Central memory CD4-positive, alpha-beta T cell (primary cell): ENCODE measurements around the gene UMOD.
"Not testable (repeated sequence)": the region's sequence is repeated elsewhere in the genome, so short reads cannot be mapped to it uniquely, and the experiment has no call there.

ENCODE experiments used
- DNase-seq: peaks from one replicate; pipeline ENCODE4 v3.0.0; 2022

UMOD gene

GRCh38 chr16:20320178-20320577 is 32.3 kb downstream of the UMOD start:
- no peak for DNase-seq

DNA sequence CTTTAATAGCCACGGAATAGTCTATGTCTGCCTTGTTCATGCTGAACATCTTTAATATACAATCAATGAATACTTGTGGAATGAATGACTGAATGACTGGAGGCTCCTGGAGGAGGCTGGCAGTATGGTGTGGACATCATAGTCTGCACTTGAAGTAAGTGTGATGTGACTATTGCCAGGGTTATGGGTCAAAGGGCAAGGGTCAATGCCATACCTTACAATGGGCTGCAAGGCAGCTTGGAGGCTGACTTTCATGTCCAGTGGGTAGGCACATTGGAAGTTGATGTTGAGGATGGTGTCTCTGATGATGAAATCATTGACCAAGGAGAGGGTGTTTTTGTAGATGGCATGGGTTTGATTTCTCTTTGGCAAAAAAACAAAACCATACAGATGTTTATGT is 33.1 kb downstream of the UMOD start:
- no peak for DNase-seq

- no peak for DNase-seq
These were observed 34.1 kb downstream of the UMOD start for GRCh38 chr16:20318437-20318836.

DNA sequence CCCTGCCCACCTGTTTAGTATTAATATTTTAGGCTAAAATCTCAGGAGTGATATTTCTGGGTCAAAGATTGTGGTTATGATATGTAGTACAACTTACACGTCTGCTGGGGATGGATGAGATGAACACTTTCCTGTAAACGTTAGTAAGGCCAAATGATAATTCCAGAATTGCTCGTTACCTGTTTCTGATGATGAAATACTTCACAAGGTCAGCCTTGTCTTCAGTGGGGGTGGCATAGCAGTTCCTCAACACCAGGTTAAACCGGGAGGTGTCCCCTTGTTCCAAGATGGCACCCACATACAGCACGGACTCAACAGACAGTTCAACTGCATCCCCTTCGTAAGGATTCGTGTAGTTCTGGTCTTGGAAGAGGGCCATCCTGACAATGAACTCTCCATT is 34.5 kb downstream of the UMOD start:
- DNase-seq, result no peak

GRCh38 chr16:20317117-20317516 is 35.4 kb downstream of the UMOD start:
- no peak for DNase-seq

DNA sequence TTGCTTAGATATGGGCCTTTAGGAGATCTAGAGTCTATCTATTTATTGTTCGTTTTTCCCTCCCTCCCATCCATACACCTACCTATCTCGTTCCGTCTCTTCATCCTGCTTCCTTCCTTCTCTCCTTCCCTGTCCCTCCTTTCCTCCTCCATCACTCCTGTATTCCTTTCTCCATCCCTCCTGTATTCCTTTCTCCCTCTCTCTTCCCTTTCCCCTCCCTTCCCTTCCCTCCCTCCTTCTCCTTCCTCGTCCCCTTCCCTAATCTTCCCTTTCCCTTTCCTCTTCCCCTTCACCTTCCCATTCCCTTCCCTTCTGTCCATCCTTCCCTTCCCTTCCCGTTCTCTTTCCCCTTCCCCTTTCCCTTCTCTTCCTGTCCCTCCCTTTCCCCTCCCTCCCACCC is 35.8 kb downstream of the UMOD start:
- DNase-seq, result no peak

- DNase-seq, result no peak
These were observed 36.8 kb downstream of the UMOD start for GRCh38 chr16:20315764-20316163.

- no peak for DNase-seq
These were observed 37.9 kb downstream of the UMOD start for GRCh38 chr16:20314575-20314974.

- DNase-seq, result no peak
These were observed 38.8 kb downstream of the UMOD start for GRCh38 chr16:20313741-20314140.

DNA sequence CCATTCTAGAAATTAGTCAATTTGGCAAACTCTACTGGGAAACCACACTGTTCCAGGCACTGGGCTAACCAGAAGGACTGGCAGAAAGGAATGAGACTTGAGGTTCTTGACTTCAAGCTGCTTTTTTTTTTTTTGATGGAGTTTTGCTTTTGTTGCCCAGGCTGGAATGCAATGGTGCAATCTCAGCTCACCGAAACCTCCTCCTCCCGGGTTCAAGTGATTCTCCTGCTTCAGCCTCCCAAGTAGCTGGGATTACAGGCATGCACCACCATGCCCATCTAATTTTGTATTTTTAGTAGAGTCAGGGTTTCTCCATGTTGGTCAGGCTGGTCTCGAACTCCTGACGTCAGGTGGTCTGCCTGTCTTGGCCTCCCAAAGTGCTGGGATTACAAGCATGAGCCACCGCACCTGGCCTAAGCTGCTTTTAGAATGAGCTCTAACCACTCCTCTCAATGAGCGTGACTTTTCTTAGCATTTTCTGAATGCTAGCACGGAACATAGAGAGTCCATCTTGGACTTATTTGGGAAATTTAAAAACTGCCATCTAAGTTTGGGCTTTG is 39.9 kb downstream of the UMOD start:
- DNase-seq, result not testable (repeated sequence)

- DNase-seq, result no peak
These were observed 41.0 kb downstream of the UMOD start for GRCh38 chr16:20311548-20311947.

- no peak for DNase-seq
These were observed 41.8 kb downstream of the UMOD start for GRCh38 chr16:20310421-20311395.

DNA sequence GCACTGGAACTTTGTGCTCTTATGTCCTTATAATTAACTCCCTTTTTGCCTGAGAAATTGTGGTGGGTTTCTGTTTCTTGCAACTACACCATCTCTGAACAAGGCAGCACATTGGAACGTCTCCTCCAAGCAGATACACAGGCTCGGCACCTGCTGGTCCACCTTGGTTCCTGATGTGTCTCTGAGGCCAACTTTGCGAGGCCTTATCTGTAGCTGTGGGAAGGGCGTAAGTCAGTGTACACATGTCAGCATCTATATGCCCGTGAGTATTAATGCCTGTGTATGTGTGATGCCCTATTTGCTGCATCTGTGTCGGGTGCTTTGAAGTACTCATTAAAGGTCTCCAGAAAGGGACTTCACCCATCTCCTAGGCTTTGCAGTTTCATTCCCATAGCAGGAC is 42.7 kb downstream of the UMOD start:
- DNase-seq, result no peak

GRCh38 chr16:20308801-20309590 is 43.5 kb downstream of the UMOD start:
- DNase-seq, result no peak

DNA sequence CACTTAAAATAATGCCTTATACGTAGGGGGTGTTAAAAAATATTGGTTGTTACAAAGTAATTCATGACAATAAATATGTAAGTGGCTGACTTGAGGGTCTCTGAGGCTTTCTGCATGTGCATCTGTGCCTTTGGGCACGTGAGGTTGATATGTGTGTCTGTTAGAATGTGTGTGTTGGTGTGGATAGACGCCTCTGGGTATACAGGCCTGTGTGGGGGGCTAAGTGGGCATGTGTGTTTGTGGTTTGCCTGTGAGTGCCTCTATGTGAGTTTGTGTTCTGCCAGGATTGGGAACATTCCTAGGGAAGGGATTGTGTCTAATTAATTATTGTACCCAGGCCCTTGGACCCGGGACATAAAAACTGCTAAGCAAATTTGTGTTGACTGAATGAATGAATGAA is 44.2 kb downstream of the UMOD start:
- DNase-seq, result no peak

GRCh38 chr16:20307791-20308190 is 44.7 kb downstream of the UMOD start:
- no peak for DNase-seq

DNA sequence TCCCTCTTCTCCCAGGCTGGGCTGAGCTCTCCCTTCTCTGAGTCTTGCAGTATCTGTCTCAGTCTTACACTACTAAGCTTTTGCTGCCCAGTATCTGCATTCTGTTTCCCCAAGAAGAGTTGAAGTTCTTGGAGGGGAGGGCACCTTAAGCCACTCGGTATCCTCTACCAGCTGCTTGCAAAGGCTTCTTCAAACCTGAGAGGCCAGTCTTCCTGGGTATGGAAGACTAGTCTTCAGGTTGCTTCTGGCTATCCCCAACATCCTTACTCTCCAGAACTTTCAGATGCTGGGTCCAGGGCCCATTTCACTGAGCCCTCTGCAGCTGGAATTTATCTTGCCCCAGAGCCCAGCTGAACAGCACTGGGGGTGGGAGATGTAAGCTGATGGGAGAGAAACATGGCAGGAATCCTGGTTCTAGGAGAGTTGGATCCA is 45.3 kb downstream of the UMOD start:
- DNase-seq, result no peak

DNA sequence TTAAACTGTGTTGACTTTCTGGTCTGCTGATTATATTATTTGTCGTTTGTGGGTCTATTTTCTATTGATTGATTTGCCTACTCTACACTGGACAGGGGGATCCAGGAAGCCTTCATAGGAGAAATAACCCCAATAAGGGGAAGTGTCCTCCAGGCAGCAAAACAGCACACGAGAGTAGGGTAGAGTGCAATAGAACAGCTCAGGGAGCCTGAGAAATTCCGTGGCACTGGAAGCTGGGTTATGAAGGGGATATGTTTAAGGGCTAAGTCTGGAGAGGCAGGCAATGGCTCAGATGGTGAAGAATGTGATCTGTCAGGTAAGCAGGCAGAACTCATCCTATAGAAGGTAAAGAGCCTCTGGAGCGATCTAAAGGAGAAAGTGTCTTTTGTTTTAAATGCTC is 46.1 kb downstream of the UMOD start:
- DNase-seq, result no peak

- no peak for DNase-seq
These were observed 49.5 kb downstream of the UMOD start for GRCh38 chr16:20303012-20303411.

DNA sequence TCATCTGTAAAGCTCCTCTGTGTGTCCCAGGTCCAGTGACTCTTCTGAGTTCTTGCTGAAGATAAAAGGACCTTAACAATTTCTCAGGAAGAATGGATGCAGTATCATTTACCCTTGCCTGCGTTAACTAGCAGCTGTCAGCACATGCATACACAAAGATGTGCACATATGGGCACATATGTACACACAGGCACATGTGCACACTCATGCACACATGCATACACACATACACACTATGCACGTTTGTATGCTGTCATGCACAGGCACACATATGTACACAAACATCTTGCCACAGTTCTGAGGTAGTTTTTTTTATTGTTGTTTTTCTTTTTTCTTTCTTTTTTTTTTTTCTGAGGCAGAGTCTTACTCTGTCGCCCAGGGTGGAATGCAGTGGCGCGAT is 50.1 kb downstream of the UMOD start:
- DNase-seq, result no peak

DNA sequence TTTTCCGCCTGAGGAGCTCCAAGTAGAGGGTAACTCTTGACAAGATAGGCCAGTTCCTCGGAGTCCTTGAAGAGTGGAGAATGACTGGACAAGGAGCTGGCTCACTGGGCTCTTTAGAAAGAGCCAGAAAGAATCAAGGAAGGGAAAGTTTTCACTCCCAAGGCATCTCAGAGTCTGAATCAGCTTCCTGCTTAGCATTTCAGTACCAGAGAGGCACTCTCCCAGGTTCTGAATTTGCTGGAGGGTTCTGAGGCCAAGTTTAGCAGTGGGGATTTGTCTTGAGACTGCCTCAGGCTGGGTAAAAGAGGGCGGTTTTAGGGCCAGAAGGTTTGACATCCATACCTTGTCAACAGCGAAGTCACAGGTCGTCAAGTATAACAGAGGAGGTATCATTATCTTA is 50.7 kb downstream of the UMOD start:
- DNase-seq, result no peak

GRCh38 chr16:20300312-20301097 is 52.0 kb downstream of the UMOD start:
- no peak for DNase-seq

DNA sequence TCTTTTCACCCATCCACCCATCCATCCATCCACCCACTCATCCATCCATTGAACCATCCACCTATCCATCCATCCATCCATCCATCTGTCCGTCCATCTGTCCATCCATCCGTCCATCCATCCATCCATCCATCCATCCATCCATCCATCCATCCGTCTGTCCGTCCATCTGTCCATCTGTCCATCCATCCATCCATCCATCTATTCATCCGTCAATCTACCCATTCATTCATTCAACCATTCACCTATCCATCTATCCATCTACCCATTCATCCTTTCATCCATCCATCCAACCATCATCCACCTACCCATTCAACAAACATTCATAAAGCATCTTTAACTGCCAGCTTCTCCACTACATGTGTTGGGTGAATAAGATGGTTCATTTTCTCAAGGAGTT is 54.1 kb downstream of the UMOD start:
- DNase-seq, result no peak
